Ishikawa (cell line): ENCODE measurements around the gene PRDM2.

Experiments
- CEBPB ChIP-seq: IDR thresholded peaks from 2 replicates; pipeline ENCODE4 v1.6.1; 2012
- CREB1 ChIP-seq: IDR thresholded peaks from 2 replicates; pipeline ENCODE4 v1.6.1; 2012; ENCODE audit warnings: low read depth
- EGR1 ChIP-seq: IDR thresholded peaks from 2 replicates; pipeline ENCODE4 v1.6.1; 2012
- EP300 ChIP-seq: IDR thresholded peaks from 2 replicates; pipeline ENCODE4 v1.6.1; 2012; ENCODE audit warnings: borderline replicate concordance
- FOXM1 ChIP-seq: IDR thresholded peaks from 2 replicates; pipeline ENCODE4 v1.6.1; 2012; ENCODE audit warnings: low read depth, borderline replicate concordance
- NFIC ChIP-seq: IDR thresholded peaks from 2 replicates; pipeline ENCODE4 v1.6.1; 2012
- RAD21 ChIP-seq: IDR thresholded peaks from 2 replicates; pipeline ENCODE4 v1.6.1; 2012; ENCODE audit warnings: low read depth
- TAF1 ChIP-seq: IDR thresholded peaks from 2 replicates; pipeline ENCODE4 v1.6.1; 2012; ENCODE audit warnings: low read depth, mild to moderate bottlenecking
- TCF12 ChIP-seq: IDR thresholded peaks from 2 replicates; pipeline ENCODE4 v1.6.1; 2012; ENCODE audit warnings: low read depth
- TEAD4 ChIP-seq: IDR thresholded peaks from 2 replicates; pipeline ENCODE4 v1.6.1; 2012
- YY1 ChIP-seq: IDR thresholded peaks from 2 replicates; pipeline ENCODE4 v1.6.1; 2012; ENCODE audit warnings: low read depth
- ZBTB7A ChIP-seq: IDR thresholded peaks from 2 replicates; pipeline ENCODE4 v1.6.1; 2012; ENCODE audit warnings: low read depth
- TF ChIP-seq, protein P1 (sequence below): IDR thresholded peaks from 2 replicates; pipeline ENCODE4 v1.6.1; 2012; ENCODE audit warnings: low read depth, mild to moderate bottlenecking
- TF ChIP-seq, protein P2 (sequence below): IDR thresholded peaks from 2 replicates; pipeline ENCODE4 v1.6.1; 2012
- TF ChIP-seq, protein P3 (sequence below): IDR thresholded peaks from 2 replicates; pipeline ENCODE4 v1.6.1; 2012

Gene PRDM2

DNA sequence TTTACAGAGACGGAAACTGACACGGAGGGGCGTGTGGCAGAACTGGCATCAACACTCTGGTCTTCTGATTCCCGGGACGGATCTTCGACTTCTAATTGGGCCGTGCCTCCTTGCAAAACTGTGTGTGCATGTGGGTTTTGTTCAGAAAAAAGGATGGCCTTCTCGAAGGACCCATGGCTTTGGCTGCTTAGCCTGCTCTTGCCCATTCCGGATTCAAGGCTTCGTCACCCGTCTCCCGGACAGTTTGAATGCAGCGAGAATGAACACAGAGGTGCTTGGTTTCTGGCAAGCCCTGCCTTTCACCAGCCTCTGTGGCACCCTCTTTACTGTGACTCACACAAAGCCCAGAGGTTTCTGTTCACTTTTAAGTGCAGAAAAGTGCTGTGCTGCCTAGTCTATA lies 120.1 kb downstream of the PRDM2 start:
- no peak for TF ChIP-seq FOXM1
- TF ChIP-seq, protein P1, sequence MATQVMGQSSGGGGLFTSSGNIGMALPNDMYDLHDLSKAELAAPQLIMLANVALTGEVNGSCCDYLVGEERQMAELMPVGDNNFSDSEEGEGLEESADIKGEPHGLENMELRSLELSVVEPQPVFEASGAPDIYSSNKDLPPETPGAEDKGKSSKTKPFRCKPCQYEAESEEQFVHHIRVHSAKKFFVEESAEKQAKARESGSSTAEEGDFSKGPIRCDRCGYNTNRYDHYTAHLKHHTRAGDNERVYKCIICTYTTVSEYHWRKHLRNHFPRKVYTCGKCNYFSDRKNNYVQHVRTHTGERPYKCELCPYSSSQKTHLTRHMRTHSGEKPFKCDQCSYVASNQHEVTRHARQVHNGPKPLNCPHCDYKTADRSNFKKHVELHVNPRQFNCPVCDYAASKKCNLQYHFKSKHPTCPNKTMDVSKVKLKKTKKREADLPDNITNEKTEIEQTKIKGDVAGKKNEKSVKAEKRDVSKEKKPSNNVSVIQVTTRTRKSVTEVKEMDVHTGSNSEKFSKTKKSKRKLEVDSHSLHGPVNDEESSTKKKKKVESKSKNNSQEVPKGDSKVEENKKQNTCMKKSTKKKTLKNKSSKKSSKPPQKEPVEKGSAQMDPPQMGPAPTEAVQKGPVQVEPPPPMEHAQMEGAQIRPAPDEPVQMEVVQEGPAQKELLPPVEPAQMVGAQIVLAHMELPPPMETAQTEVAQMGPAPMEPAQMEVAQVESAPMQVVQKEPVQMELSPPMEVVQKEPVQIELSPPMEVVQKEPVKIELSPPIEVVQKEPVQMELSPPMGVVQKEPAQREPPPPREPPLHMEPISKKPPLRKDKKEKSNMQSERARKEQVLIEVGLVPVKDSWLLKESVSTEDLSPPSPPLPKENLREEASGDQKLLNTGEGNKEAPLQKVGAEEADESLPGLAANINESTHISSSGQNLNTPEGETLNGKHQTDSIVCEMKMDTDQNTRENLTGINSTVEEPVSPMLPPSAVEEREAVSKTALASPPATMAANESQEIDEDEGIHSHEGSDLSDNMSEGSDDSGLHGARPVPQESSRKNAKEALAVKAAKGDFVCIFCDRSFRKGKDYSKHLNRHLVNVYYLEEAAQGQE = no peak
- TF ChIP-seq TEAD4 = no peak
- no peak for TF ChIP-seq CEBPB
- TF ChIP-seq, protein P2, sequence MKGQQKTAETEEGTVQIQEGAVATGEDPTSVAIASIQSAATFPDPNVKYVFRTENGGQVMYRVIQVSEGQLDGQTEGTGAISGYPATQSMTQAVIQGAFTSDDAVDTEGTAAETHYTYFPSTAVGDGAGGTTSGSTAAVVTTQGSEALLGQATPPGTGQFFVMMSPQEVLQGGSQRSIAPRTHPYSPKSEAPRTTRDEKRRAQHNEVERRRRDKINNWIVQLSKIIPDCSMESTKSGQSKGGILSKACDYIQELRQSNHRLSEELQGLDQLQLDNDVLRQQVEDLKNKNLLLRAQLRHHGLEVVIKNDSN = no peak
- TF ChIP-seq YY1 = no peak
- TF ChIP-seq EP300 = no peak
- TF ChIP-seq, protein P3, sequence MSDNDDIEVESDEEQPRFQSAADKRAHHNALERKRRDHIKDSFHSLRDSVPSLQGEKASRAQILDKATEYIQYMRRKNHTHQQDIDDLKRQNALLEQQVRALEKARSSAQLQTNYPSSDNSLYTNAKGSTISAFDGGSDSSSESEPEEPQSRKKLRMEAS = no peak
- TF ChIP-seq ZBTB7A = no peak
- TF ChIP-seq TAF1 = no peak
- no peak for TF ChIP-seq NFIC
- no peak for TF ChIP-seq TCF12
- no peak for TF ChIP-seq CREB1
- no peak for TF ChIP-seq RAD21
- no peak for TF ChIP-seq EGR1

DNA sequence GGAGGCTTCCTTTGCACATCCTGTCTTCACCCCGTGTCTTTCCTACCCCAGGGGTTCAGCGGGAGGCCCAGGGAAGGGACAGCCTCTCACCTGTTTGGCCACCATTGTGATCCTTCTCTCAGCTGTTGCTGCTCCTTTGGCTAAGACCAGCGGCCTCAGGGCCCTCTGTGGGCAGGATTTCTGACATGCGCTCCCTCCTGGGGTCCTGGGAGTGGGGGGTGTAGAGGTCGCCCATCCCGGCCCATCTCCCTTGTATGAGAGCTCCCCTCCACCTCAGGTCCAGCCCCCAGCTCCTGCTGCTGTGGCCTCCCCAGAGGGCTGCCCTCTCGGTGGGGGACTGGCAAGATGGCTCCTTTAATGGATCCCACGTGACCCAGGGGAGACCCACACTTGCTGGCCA lies 120.5 kb downstream of the PRDM2 start:
- TF ChIP-seq YY1 = no peak

DNA sequence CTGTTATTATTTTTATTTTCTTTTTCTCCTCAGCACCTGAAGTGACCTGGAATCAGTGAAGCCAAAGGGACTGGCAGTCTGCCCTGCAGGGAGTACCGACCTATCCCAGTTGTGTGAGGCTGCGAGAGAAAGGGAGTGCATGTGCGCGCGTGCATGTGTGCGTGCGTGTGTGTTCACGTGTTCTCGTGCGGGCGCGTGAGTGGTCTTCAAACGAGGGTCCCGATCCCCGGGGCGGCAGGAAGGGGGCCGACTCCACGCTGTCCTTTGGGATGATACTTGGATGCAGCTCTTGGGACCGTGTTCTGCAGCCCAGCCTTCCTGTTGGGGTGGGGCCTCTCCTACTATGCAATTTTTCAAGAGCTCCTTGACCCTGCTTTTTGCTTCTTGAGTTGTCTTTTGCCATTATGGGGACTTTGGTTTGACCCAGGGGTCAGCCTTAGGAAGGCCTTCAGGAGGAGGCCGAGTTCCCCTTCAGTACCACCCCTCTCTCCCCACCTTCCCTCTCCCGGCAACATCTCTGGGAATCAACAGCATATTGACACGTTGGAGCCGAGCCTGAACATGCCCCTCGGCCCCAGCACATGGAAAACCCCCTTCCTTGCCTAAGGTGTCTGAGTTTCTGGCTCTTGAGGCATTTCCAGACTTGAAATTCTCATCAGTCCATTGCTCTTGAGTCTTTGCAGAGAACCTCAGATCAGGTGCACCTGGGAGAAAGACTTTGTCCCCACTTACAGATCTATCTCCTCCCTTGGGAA lies 123.3 kb downstream of the PRDM2 start:
- TF ChIP-seq, protein P1 = no peak
- TF ChIP-seq TAF1 = no peak
- TF ChIP-seq, protein P2 = no peak
- TF ChIP-seq NFIC = no peak
- no peak for TF ChIP-seq YY1
- TF ChIP-seq TCF12 = no peak
- TF ChIP-seq EP300 = no peak
- TF ChIP-seq ZBTB7A = no peak
- TF ChIP-seq CEBPB = no peak
- no peak for TF ChIP-seq RAD21
- TF ChIP-seq, protein P3 = no peak
- TF ChIP-seq EGR1 = no peak
- TF ChIP-seq CREB1 = no peak
- no peak for TF ChIP-seq FOXM1
- TF ChIP-seq TEAD4 = no peak

DNA sequence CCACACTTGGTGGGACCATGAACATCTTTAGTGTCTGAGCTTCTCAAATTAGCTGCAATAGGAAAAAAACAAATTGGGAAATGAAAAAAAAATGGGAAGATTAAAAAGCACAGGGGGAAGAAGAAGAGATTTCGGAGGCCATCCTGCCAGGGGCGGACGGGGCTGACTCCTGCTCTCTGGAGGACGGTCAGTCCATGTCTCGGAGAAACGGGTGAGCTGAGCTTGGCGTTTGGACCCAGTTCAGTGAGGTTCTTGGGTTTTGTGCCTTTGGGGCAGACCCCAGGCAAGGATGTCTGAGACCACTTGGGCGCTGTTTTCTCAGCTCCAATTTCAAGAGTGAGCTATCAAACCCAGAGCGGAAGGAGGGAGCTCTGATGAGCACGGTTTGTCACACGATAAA lies 123.9 kb downstream of the PRDM2 start:
- TF ChIP-seq FOXM1 (no peak), TCF12 (no peak), NFIC (no peak), EGR1 (no peak), RAD21 (no peak), CREB1 (no peak), CEBPB (no peak), YY1 (no peak), TEAD4 (no peak), EP300 (no peak), ZBTB7A (no peak), TAF1 (no peak)
- TF ChIP-seq, protein P1 = no peak
- TF ChIP-seq, protein P2 = no peak
- TF ChIP-seq, protein P3 = no peak
